Ectodermal cell (in vitro differentiated cells): ENCODE results near the gene RBM4B.

Experiments
- H3K27ac ChIP-seq: 2 replicates; pipeline ENCODE4 v1.7.0; 2013; ENCODE audit warnings: mild to moderate bottlenecking, low read depth, low read length; ENCODE audit not compliant: insufficient read depth, poor library complexity, severe bottlenecking
- H3K27me3 ChIP-seq: 2 replicates; pipeline ENCODE4 v1.7.0; 2013; ENCODE audit warnings: mild to moderate bottlenecking, low read length; ENCODE audit not compliant: insufficient read depth, control insufficient read depth, poor library complexity, severe bottlenecking
- H3K36me3 ChIP-seq: one replicate; pipeline ENCODE4 v1.7.0; 2013; ENCODE audit warnings: low read length; ENCODE audit not compliant: control insufficient read depth, insufficient read depth
- H3K4me1 ChIP-seq: one replicate; pipeline ENCODE4 v1.7.0; 2013; ENCODE audit warnings: low read length; ENCODE audit not compliant: control insufficient read depth, insufficient read depth
- H3K4me3 ChIP-seq: 2 replicates; pipeline ENCODE4 v1.7.0; 2013; ENCODE audit warnings: low read depth, low read length, control low read depth; ENCODE audit not compliant: insufficient read depth
- H3K9me3 ChIP-seq: 2 replicates; pipeline ENCODE4 v1.7.0; 2013; ENCODE audit warnings: mild to moderate bottlenecking, low read length, moderate library complexity; ENCODE audit not compliant: control insufficient read depth
- WGBS, 2 experiments: methylation state at CpG; one replicate each; pipeline ENCODE4 v1.1.7; 2013; ENCODE audit warnings: missing lambda C conversion rate in 2 of 2; 5-methylcytosine and 5-hydroxymethylcytosine counted together

Gene RBM4B

GRCh38 chr11:66629356-66629755 lies 48.3 kb downstream of the RBM4B start:
- 94 to 100% methylated on average over 1 to 2 of the region's 2 CpGs for WGBS, 2 experiments
- Histone ChIP-seq H3K4me1 (no peaks in the 10 kb centered on the region), H3K36me3 (peaks cover 69% of the 10 kb centered on the region), H3K27me3 (no peaks in the 10 kb centered on the region), H3K9me3 (no peaks in the 10 kb centered on the region), H3K4me3 (no peak overlapping the region), H3K27ac (no peak overlapping the region)

GRCh38 chr11:66628061-66628603 lies 49.6 kb downstream of the RBM4B start:
- peaks cover 78% of the 10 kb centered on the region for H3K36me3 ChIP-seq
- WGBS, 2 experiments, result 97 to 98% methylated on average over 7 of the region's 7 CpGs

GRCh38 chr11:66626926-66627325 lies 50.8 kb downstream of the RBM4B start:
- no peak overlapping the region for H3K4me3 ChIP-seq
- H3K27me3 ChIP-seq, result no peaks in the 10 kb centered on the region
- 93 to 98% methylated on average over 7 of the region's 7 CpGs for WGBS, 2 experiments
- H3K4me1 ChIP-seq, result no peaks in the 10 kb centered on the region
- no peaks in the 10 kb centered on the region for H3K9me3 ChIP-seq
- no peak overlapping the region for H3K27ac ChIP-seq
- peaks cover 75% of the 10 kb centered on the region for H3K36me3 ChIP-seq

More at GRCh38 chr11:66628061-66628603, 49.6 kb downstream of the RBM4B start:
- Histone ChIP-seq H3K27ac (no peak overlapping the region), H3K27me3 (no peaks in the 10 kb centered on the region), H3K4me3 (no peak overlapping the region), H3K9me3 (no peaks in the 10 kb centered on the region), H3K4me1 (no peaks in the 10 kb centered on the region)

- Histone ChIP-seq H3K4me1 (no peaks in the 10 kb centered on the region), H3K27me3 (no peaks in the 10 kb centered on the region), H3K9me3 (no peaks in the 10 kb centered on the region), H3K27ac (no peak overlapping the region), H3K4me3 (no peak overlapping the region), H3K36me3 (peaks cover 75% of the 10 kb centered on the region)
- 97% methylated on average over 25 of the region's 25 CpGs for WGBS, 2 experiments
These were observed 51.3 kb downstream of the RBM4B start for GRCh38 chr11:66626382-66626781.

GRCh38 chr11:66625752-66626149 lies 51.9 kb downstream of the RBM4B start:
- H3K9me3 ChIP-seq, result no peaks in the 10 kb centered on the region
- H3K27ac ChIP-seq, result no peak overlapping the region
- H3K4me1 ChIP-seq, result peaks cover 3% of the 10 kb centered on the region
- peaks cover 75% of the 10 kb centered on the region for H3K36me3 ChIP-seq
- H3K4me3 ChIP-seq, result no peak overlapping the region
- WGBS, 2 experiments, result 97 to 99% methylated on average over 9 of the region's 9 CpGs
- H3K27me3 ChIP-seq, result no peaks in the 10 kb centered on the region

GRCh38 chr11:66625041-66625751 lies 52.5 kb downstream of the RBM4B start:
- Histone ChIP-seq H3K27me3 (no peaks in the 10 kb centered on the region), H3K4me3 (no peak overlapping the region), H3K27ac (no peak overlapping the region), H3K9me3 (no peaks in the 10 kb centered on the region), H3K36me3 (peaks cover 71% of the 10 kb centered on the region), H3K4me1 (peaks cover 3% of the 10 kb centered on the region)
- 96% methylated on average over 26 of the region's 26 CpGs for WGBS, 2 experiments

- Histone ChIP-seq H3K27me3 (no peaks in the 10 kb centered on the region), H3K27ac (no peak overlapping the region), H3K36me3 (peaks cover 63% of the 10 kb centered on the region), H3K4me3 (no peak overlapping the region), H3K9me3 (no peaks in the 10 kb centered on the region), H3K4me1 (peaks cover 9% of the 10 kb centered on the region)
- 95 to 96% methylated on average over 16 of the region's 16 CpGs for WGBS, 2 experiments
These were observed 53.2 kb downstream of the RBM4B start for GRCh38 chr11:66624450-66624849.

- Histone ChIP-seq H3K27me3 (no peaks in the 10 kb centered on the region), H3K36me3 (peaks cover 24% of the 10 kb centered on the region), H3K9me3 (no peaks in the 10 kb centered on the region), H3K4me3 (peak overlapping the region; percentile 77), H3K4me1 (peaks cover 19% of the 10 kb centered on the region), H3K27ac (no peak overlapping the region)
- WGBS, 2 experiments, result 94% methylated on average over 4 of the region's 4 CpGs
These were observed 58.6 kb downstream of the RBM4B start for GRCh38 chr11:66619080-66619554.

GRCh38 chr11:66617155-66617834 lies 60.4 kb downstream of the RBM4B start:
- peaks cover 19% of the 10 kb centered on the region for H3K4me1 ChIP-seq
- peak overlapping the region; percentile 77 for H3K4me3 ChIP-seq
- H3K9me3 ChIP-seq, result no peaks in the 10 kb centered on the region
- 1 to 2% methylated on average over 38 of the region's 38 CpGs for WGBS, 2 experiments
- peak overlapping the region; percentile 88 for H3K27ac ChIP-seq
- peaks cover 13% of the 10 kb centered on the region for H3K36me3 ChIP-seq
- no peaks in the 10 kb centered on the region for H3K27me3 ChIP-seq
